Loucy (cell line): ENCODE results near the gene TP63.

Experiments
- CTCF ChIP-seq: fragments of 200-600 bp; sonication (generic); conservative IDR thresholded peaks from 2 replicates; pipeline ENCODE4 v1.5.1; 2014; ENCODE audit warnings: mild to moderate bottlenecking, antibody characterized with exemption, low read length
- EZH2phosphoT487 ChIP-seq: fragments of 200-600 bp; IDR thresholded peaks from 2 replicates; pipeline ENCODE4 v1.6.1; 2018; ENCODE audit warnings: antibody characterized with exemption, mild to moderate bottlenecking, moderate library complexity, borderline replicate concordance

- no peak for TF ChIP-seq CTCF
- TF ChIP-seq EZH2phosphoT487 = no peak
These were observed 25.5 kb upstream of the TP63 start for GRCh38 chr3:189605717-189606116.
